Adrenal gland (tissue), 12 donors: ENCODE results near the gene PTS. TPM values are rescaled to one million over a fixed set of nuclear protein-coding genes. Genes with fewer than 3 reads are reported as not detected.

ENCODE experiments used
- DNase-seq, 7 donors: peaks; one replicate each; pipeline ENCODE4 v3.0.0-alpha.2; 2019 to 2020
- H3K27ac ChIP-seq, 5 donors: fragments of 200-600 bp; sonication (generic) in 4 of 5; 1 replicate in 3 of 5; 2 replicates in 2 of 5; pipeline versions ENCODE4 v1.5.1 to v1.8.0; 2016 to 2020; ENCODE audit warnings: mild to moderate bottlenecking in 1 of 5
- H3K27me3 ChIP-seq: fragments of 200-600 bp; 2 replicates; pipeline ENCODE4 v1.8.0; 2021
- H3K36me3 ChIP-seq, 2 donors: fragments of 200-600 bp; replicated peaks in 1 of 2; 1 replicate in 1 of 2; 2 replicates in 1 of 2; pipeline versions ENCODE4 v1.5.1 to v1.8.0; 2018 to 2022
- H3K4me1 ChIP-seq, 2 donors: fragments of 200-600 bp; replicated peaks in 1 of 2; 1 replicate in 1 of 2; 2 replicates in 1 of 2; pipeline versions ENCODE4 v1.5.1 to v1.8.0; 2018 to 2021
- H3K4me3 ChIP-seq, 4 donors: fragments of 200-600 bp; sonication (generic) in 3 of 4; one replicate each; pipeline ENCODE4 v1.5.1; 2016 to 2018
- H3K9me3 ChIP-seq, 3 donors: fragments of 200-600 bp; sonication (generic) in 1 of 3; replicated peaks in 1 of 3; 1 replicate in 2 of 3; 2 replicates in 1 of 3; pipeline versions ENCODE4 v1.5.1 to v1.8.0; 2016 to 2021
- POLR2A ChIP-seq, 2 donors: fragments of 450-650 bp; IDR thresholded peaks; one replicate each; pipeline ENCODE4 v1.6.1; 2017; ENCODE audit warnings: antibody characterized with exemption in 2 of 2, mild to moderate bottlenecking in 2 of 2, moderate library complexity in 1 of 2
- WGBS, 4 donors: extraction: QIAGEN DNeasy Blood & Tissue Kit in 2 of 4; methylation state at CpG; one replicate each; pipeline versions ENCODE4 v1.1.5 to v1.1.7; 2013 to 2017; 5-methylcytosine and 5-hydroxymethylcytosine counted together
- intact Hi-C, 2 donors: fragments of 100-400 bp; cut with DNase I; formaldehyde crosslinking; loops; one replicate each; pipeline versions ENCODE4 v1.14.1 to v1.15.0; 2022 to 2023
- polyA plus RNA-seq, 3 donors: library from polyadenylated mRNA; stranded (reverse); fragments of 200-250 nt in 2 of 3; fragments of 350-450 nt in 1 of 3; fragmentation: Illumina TruSeq in 1 of 3; extraction: RNeasy Lipid Tissue Mini Kit (QIAGEN cat#74804) in 1 of 3; gene quantifications; one replicate each; pipeline ENCODE4 v1.2.3, GENCODE V29; 2013 to 2014
- total RNA-seq, 9 donors: library from RNA; depleted of rRNA in 4 of 9; stranded (reverse); fragments of >200 nt in 4 of 9; fragments of 120-200 nt in 1 of 9; fragmentation: NEBNext Ultra II Directional in 1 of 9; extraction: Animal tissue kit (Norgen Biotek cat#: 25700) in 1 of 9; gene quantifications; one replicate each; pipeline versions ENCODE4 v1.1.0 to v1.2.4, GENCODE V29; 2013 to 2023
- TF ChIP-seq, protein P1 (sequence below), 6 experiments: fragments of 450-650 bp in 4 of 6; fragments of 200-600 bp in 2 of 6; sonication (generic) in 1 of 6; IDR thresholded peaks; 1 replicate in 5 of 6; 2 replicates in 1 of 6; pipeline versions ENCODE4 v1.5.1 to v1.8.0; 2016 to 2021; ENCODE audit warnings: antibody characterized with exemption in 6 of 6, mild to moderate bottlenecking in 2 of 6, moderate library complexity in 1 of 6
- donor health status: healthy with polysubstance abuse.
- donor health status: Bipolar disorder and iron deficiency.
- donor health status: DM: yes; HTN: yes; CAD: no.
- donor health status: DM: no; HTN: no; CAD: no.
- donor health status: DM: no; HTN: no; CAD: no.
- donor health status: DM: yes; HTN: yes; CAD: no.

The PTS gene
- total and polyA plus RNA-seq, 12 donors: 47.2 to 390 (median 79.1) TPM

DNA sequence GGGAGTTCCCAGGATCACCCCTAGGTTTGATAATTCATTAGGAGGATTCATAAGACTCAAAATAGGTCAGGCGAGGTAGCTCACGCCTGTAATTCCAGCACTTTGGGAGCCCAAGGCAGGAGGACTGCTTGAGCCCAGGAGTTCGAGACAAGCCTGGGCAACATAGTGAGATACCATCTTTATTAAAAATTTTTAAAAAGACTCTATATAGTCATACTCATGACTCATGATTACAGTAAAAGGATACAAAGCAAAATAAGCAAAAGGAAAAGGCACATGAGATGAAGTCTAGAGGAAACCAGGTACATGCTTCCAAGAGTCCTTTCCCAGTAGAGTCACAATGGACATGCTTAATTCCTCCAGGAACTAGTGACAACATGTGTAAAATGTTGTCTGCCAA lies 13.9 kb upstream of the PTS start:
- WGBS, 4 donors: 61 to 96% (median 89%) methylated on average over 3 of the region's 3 CpGs
- Histone ChIP-seq H3K27ac (peak overlapping the region in 2 of 5 donors; percentile 58 to 76), H3K4me3 (no peak overlapping the region), H3K4me1 (peaks cover 0 to 18% of the 10 kb centered on the region in 2 donors), H3K9me3 (no peaks in the 10 kb centered on the region), H3K36me3 (no peaks in the 10 kb centered on the region), H3K27me3 (no peaks in the 10 kb centered on the region)
- no peak for DNase-seq
- intact Hi-C loops: no loop called here
- TF ChIP-seq POLR2A (IDR thresholded peaks at IDR 0.05): no peak
- TF ChIP-seq, protein P1, sequence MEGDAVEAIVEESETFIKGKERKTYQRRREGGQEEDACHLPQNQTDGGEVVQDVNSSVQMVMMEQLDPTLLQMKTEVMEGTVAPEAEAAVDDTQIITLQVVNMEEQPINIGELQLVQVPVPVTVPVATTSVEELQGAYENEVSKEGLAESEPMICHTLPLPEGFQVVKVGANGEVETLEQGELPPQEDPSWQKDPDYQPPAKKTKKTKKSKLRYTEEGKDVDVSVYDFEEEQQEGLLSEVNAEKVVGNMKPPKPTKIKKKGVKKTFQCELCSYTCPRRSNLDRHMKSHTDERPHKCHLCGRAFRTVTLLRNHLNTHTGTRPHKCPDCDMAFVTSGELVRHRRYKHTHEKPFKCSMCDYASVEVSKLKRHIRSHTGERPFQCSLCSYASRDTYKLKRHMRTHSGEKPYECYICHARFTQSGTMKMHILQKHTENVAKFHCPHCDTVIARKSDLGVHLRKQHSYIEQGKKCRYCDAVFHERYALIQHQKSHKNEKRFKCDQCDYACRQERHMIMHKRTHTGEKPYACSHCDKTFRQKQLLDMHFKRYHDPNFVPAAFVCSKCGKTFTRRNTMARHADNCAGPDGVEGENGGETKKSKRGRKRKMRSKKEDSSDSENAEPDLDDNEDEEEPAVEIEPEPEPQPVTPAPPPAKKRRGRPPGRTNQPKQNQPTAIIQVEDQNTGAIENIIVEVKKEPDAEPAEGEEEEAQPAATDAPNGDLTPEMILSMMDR (IDR thresholded peaks at IDR 0.05): no peak

DNA sequence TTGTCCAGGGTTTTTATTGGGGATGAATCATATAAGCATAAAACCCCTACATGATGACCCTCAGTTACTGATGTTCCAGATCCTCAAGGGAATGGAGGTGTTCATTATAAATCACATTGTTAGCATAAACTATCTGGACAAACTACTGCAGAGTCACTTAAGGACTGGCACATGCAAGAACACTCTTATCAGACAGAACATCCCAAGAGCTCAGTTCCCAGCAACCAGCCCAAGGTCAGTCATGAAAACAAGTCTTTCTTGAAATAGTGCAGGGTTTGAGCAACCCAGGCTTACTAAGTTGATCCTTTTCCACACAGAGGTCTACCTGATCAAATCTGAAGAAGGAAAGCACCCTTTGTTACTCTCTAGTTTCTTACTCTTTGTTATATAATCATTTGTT lies 13.5 kb upstream of the PTS start:
- Histone ChIP-seq H3K27ac (peak overlapping the region in 3 of 5 donors; percentile 38 to 76 (median 58)), H3K9me3 (no peaks in the 10 kb centered on the region), H3K36me3 (no peaks in the 10 kb centered on the region), H3K27me3 (no peaks in the 10 kb centered on the region), H3K4me3 (no peak overlapping the region), H3K4me1 (peaks cover 0 to 18% of the 10 kb centered on the region in 2 donors)
- intact Hi-C loops: no loop called here
- DNase-seq: peak in 6 of 7 donors; percentile 61 to 76 (median 68)
- no peak for TF ChIP-seq POLR2A (IDR thresholded peaks at IDR 0.05)
- TF ChIP-seq, protein P1 (IDR thresholded peaks at IDR 0.05): no peak

DNA sequence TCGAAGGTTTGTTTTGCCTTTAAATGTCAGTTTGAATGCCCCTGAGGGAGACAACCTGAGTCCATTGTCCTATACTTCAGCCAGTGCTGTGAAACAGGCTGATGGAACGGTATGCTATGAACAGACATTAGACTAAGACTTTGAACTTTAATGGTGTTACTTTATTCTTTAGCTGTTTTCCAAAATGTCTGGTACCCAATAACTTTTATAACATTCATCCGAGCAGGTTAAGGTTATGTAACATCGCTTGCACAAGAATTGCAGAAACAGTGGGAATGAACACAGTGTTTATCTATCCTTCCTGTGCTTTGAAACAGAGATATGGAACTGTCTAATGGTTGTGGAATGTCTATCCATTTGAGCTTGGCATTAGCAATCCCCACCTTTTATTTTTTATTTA lies 12.5 kb upstream of the PTS start:
- TF ChIP-seq, protein P1 (IDR thresholded peaks at IDR 0.05): no peak
- no peak for TF ChIP-seq POLR2A (IDR thresholded peaks at IDR 0.05)
- H3K4me1 ChIP-seq: peaks cover 0 to 18% of the 10 kb centered on the region in 2 donors
- no peak overlapping the region for H3K4me3 ChIP-seq
- H3K9me3 ChIP-seq: no peaks in the 10 kb centered on the region
- peak overlapping the region in 3 of 5 donors; percentile 38 to 81 (median 58) for H3K27ac ChIP-seq
- no peaks in the 10 kb centered on the region for H3K27me3 ChIP-seq
- H3K36me3 ChIP-seq: no peaks in the 10 kb centered on the region
- 69 to 85% (median 76%) methylated on average over 4 of the region's 4 CpGs for WGBS, 4 donors
- DNase-seq: peak in 1 of 7 donors; percentile 18
- intact Hi-C loops: no loop called here

DNA sequence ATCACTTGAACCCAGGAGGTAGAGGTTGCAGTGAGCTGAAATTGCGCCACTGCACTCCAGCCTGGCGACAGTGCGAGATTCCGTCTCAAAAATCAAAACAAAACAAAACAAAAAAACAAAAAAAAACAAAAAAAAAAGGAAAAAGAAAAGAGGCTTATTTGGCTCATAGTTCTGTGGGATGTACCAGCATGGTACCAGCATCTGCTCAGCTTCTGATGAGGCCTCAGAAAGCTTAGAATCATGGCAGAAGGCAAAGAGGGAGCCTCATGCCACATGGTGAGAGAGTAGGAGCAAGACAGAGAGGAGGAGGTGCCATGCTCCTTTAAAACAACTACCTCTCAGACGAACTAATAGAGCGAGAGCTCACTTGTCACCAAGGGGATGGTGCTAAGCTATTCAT lies 10.6 kb upstream of the PTS start:
- no peak for DNase-seq
- Histone ChIP-seq H3K36me3 (no peaks in the 10 kb centered on the region), H3K4me3 (no peak overlapping the region), H3K27ac (no peak overlapping the region), H3K4me1 (peaks cover 0 to 18% of the 10 kb centered on the region in 2 donors), H3K9me3 (no peaks in the 10 kb centered on the region), H3K27me3 (no peaks in the 10 kb centered on the region)
- intact Hi-C loops: no loop called here
- WGBS, 4 donors: 89 to 96% (median 93%) methylated on average over 6 of the region's 6 CpGs
- TF ChIP-seq POLR2A (IDR thresholded peaks at IDR 0.05): no peak
- TF ChIP-seq, protein P1 (IDR thresholded peaks at IDR 0.05): no peak
